Uterus (tissue), 2 donors: Measurements from ENCODE around the gene FOXN4.

Experiments
- CTCF ChIP-seq, 4 experiments: fragments of 200-600 bp in 2 of 4; fragments of 450-650 bp in 2 of 4; sonication (generic) in 2 of 4; IDR thresholded peaks; one replicate each; pipeline ENCODE4 v1.5.1; 2016 to 2019; ENCODE audit warnings: antibody characterized with exemption in 4 of 4, mild to moderate bottlenecking in 2 of 4, moderate library complexity in 1 of 4
- POLR2A ChIP-seq, 2 donors: fragments of 450-650 bp; IDR thresholded peaks; one replicate each; pipeline ENCODE4 v1.6.1; 2016; ENCODE audit warnings: antibody characterized with exemption in 2 of 2, mild to moderate bottlenecking in 1 of 2, moderate library complexity in 1 of 2

GRCh38 chr12:109247831-109248654, 61.0 kb downstream of the FOXN4 start:
- TF ChIP-seq CTCF (IDR thresholded peaks at IDR 0.05) (no peak), POLR2A (IDR thresholded peaks at IDR 0.05) (no peak)
